SK-N-MC (cell line): Measurements from ENCODE around the gene CELF2.

ENCODE experiments used
- DNase-seq: peaks from one replicate; pipeline ENCODE4 v3.0.0-alpha.2; 2011; ENCODE audit warnings: low read depth, low spot score
- H3K27ac ChIP-seq: fragments of 200-600 bp; sonication (generic); 2 replicates; pipeline ENCODE4 v1.5.1; 2016; ENCODE audit warnings: mixed run types
- H3K36me3 ChIP-seq: fragments of 200-600 bp; sonication (generic); 2 replicates; pipeline ENCODE4 v1.6.1; 2017; ENCODE audit warnings: antibody characterized with exemption, low read length, mixed read lengths; ENCODE audit not compliant: insufficient read depth
- H3K4me3 ChIP-seq: fragments of 200-600 bp; sonication (generic); 2 replicates; pipeline ENCODE4 v1.5.1; 2016
- H3K9ac ChIP-seq: fragments of 200-600 bp; sonication (generic); 2 replicates; pipeline ENCODE4 v1.8.0; 2017; ENCODE audit warnings: mixed run types, mixed read lengths; ENCODE audit not compliant: insufficient read length
- H3K9me3 ChIP-seq: fragments of 200-600 bp; sonication (generic); 2 replicates; pipeline ENCODE4 v1.6.1; 2017; ENCODE audit warnings: low read depth, mild to moderate bottlenecking, antibody characterized with exemption, low read length, moderate library complexity, mixed read lengths
- EZH2 ChIP-seq: fragments of 200-600 bp; sonication (generic); IDR thresholded peaks from one replicate; pipeline ENCODE4 v1.6.1; 2017; ENCODE audit warnings: antibody characterized with exemption
- FOXP2 ChIP-seq: optimal IDR thresholded peaks from 2 replicates; pipeline ENCODE3; 2011; ENCODE audit warnings: mild to moderate bottlenecking, moderate library complexity; ENCODE audit not compliant: insufficient read depth; ENCODE audit errors: extremely low read length, control extremely low read depth
- POLR2AphosphoS5 ChIP-seq: IDR thresholded peaks from 2 replicates; pipeline ENCODE4 v1.6.1; 2012; ENCODE audit warnings: mild to moderate bottlenecking, low read depth, low read length, borderline replicate concordance

Gene CELF2

GRCh38 chr10:11109590-11109989 lies 91.9 kb downstream of the CELF2 start:
- H3K9me3 ChIP-seq: no peaks in the 10 kb centered on the region
- DNase-seq: no peak
- H3K4me3 ChIP-seq: no peak overlapping the region
- H3K9ac ChIP-seq: no peak overlapping the region
- no peak for TF ChIP-seq EZH2
- TF ChIP-seq FOXP2: no peak
- no peak for TF ChIP-seq POLR2AphosphoS5
- no peak overlapping the region for H3K27ac ChIP-seq
- H3K36me3 ChIP-seq: no peaks in the 10 kb centered on the region

GRCh38 chr10:11110539-11110938 lies 92.9 kb downstream of the CELF2 start:
- DNase-seq: no peak
- H3K4me3 ChIP-seq: no peak overlapping the region
- TF ChIP-seq EZH2: no peak
- H3K36me3 ChIP-seq: no peaks in the 10 kb centered on the region
- H3K9me3 ChIP-seq: no peaks in the 10 kb centered on the region
- no peak overlapping the region for H3K9ac ChIP-seq
- H3K27ac ChIP-seq: no peak overlapping the region

GRCh38 chr10:11111490-11111889 lies 93.8 kb downstream of the CELF2 start:
- no peak for DNase-seq
- Histone ChIP-seq H3K36me3 (no peaks in the 10 kb centered on the region), H3K9me3 (no peaks in the 10 kb centered on the region), H3K27ac (no peak overlapping the region), H3K9ac (no peak overlapping the region), H3K4me3 (no peak overlapping the region)
- no peak for TF ChIP-seq POLR2AphosphoS5
- no peak for TF ChIP-seq EZH2
- no peak for TF ChIP-seq FOXP2

GRCh38 chr10:11112718-11113117 lies 95.0 kb downstream of the CELF2 start:
- H3K4me3 ChIP-seq: no peak overlapping the region
- no peak overlapping the region for H3K9ac ChIP-seq
- no peaks in the 10 kb centered on the region for H3K9me3 ChIP-seq
- no peak for TF ChIP-seq EZH2
- H3K36me3 ChIP-seq: no peaks in the 10 kb centered on the region
- H3K27ac ChIP-seq: no peak overlapping the region
- DNase-seq: no peak

GRCh38 chr10:11113156-11113555 lies 95.5 kb downstream of the CELF2 start:
- no peaks in the 10 kb centered on the region for H3K36me3 ChIP-seq
- no peak overlapping the region for H3K4me3 ChIP-seq
- TF ChIP-seq FOXP2 (no peak), EZH2 (no peak), POLR2AphosphoS5 (no peak)
- H3K27ac ChIP-seq: no peak overlapping the region
- no peak for DNase-seq
- H3K9ac ChIP-seq: no peak overlapping the region
- H3K9me3 ChIP-seq: no peaks in the 10 kb centered on the region

GRCh38 chr10:11114269-11114668 lies 96.6 kb downstream of the CELF2 start:
- no peak for DNase-seq
- H3K9me3 ChIP-seq: no peaks in the 10 kb centered on the region
- H3K27ac ChIP-seq: no peak overlapping the region
- TF ChIP-seq FOXP2 (no peak), POLR2AphosphoS5 (no peak), EZH2 (no peak)
- no peak overlapping the region for H3K4me3 ChIP-seq
- no peak overlapping the region for H3K9ac ChIP-seq
- no peaks in the 10 kb centered on the region for H3K36me3 ChIP-seq

GRCh38 chr10:11115337-11115736 lies 97.7 kb downstream of the CELF2 start:
- no peak for TF ChIP-seq EZH2
- no peak for TF ChIP-seq FOXP2
- TF ChIP-seq POLR2AphosphoS5: no peak
- H3K9me3 ChIP-seq: no peaks in the 10 kb centered on the region
- no peak overlapping the region for H3K27ac ChIP-seq
- H3K9ac ChIP-seq: no peak overlapping the region
- no peak for DNase-seq
- H3K4me3 ChIP-seq: no peak overlapping the region
- H3K36me3 ChIP-seq: no peaks in the 10 kb centered on the region

GRCh38 chr10:11116361-11116760 lies 98.7 kb downstream of the CELF2 start:
- no peak overlapping the region for H3K27ac ChIP-seq
- TF ChIP-seq FOXP2: no peak
- TF ChIP-seq EZH2: no peak
- TF ChIP-seq POLR2AphosphoS5: no peak
- H3K36me3 ChIP-seq: no peaks in the 10 kb centered on the region
- H3K4me3 ChIP-seq: no peak overlapping the region
- no peak for DNase-seq
- H3K9ac ChIP-seq: no peak overlapping the region
- no peaks in the 10 kb centered on the region for H3K9me3 ChIP-seq

GRCh38 chr10:11116817-11117216 lies 99.1 kb downstream of the CELF2 start:
- H3K36me3 ChIP-seq: no peaks in the 10 kb centered on the region
- no peak overlapping the region for H3K4me3 ChIP-seq
- no peak overlapping the region for H3K9ac ChIP-seq
- TF ChIP-seq FOXP2 (no peak), POLR2AphosphoS5 (no peak), EZH2 (no peak)
- DNase-seq: no peak
- H3K9me3 ChIP-seq: no peaks in the 10 kb centered on the region
- no peak overlapping the region for H3K27ac ChIP-seq

GRCh38 chr10:11118686-11119085 lies 101.0 kb downstream of the CELF2 start:
- H3K9me3 ChIP-seq: no peaks in the 10 kb centered on the region
- no peak overlapping the region for H3K4me3 ChIP-seq
- TF ChIP-seq POLR2AphosphoS5 (no peak), EZH2 (no peak), FOXP2 (no peak)
- H3K9ac ChIP-seq: no peak overlapping the region
- no peak for DNase-seq
- no peaks in the 10 kb centered on the region for H3K36me3 ChIP-seq
- H3K27ac ChIP-seq: no peak overlapping the region
